H9 (cell line): Measurements from ENCODE around the gene NPAS2. TPM values are rescaled to one million over a fixed set of nuclear protein-coding genes. Genes with fewer than 3 reads are reported as not detected.

Source experiments
- DNase-seq: peaks from one replicate; pipeline ENCODE4 v3.0.0-alpha.2; 2017
- H2AFZ ChIP-seq: one replicate; pipeline ENCODE4 v1.6.1; 2013; ENCODE audit warnings: mild to moderate bottlenecking, low read length, control low read depth, moderate library complexity
- H2AK5ac ChIP-seq: 2 replicates; pipeline ENCODE4 v1.6.1; 2013; ENCODE audit warnings: low read length, control low read depth, mixed read lengths; ENCODE audit not compliant: insufficient read length
- H2BK120ac ChIP-seq: one replicate; pipeline ENCODE4 v1.6.1; 2013; ENCODE audit warnings: low read depth, mild to moderate bottlenecking, low read length, control low read depth, inconsistent platforms; ENCODE audit not compliant: poor library complexity, severe bottlenecking
- H2BK12ac ChIP-seq: 2 replicates; pipeline ENCODE4 v1.6.1; 2013; ENCODE audit warnings: low read length, control low read depth, mixed read lengths, low read depth; ENCODE audit not compliant: insufficient read length
- H2BK15ac ChIP-seq: 2 replicates; pipeline ENCODE4 v1.6.1; 2013; ENCODE audit warnings: low read depth, low read length, control low read depth
- H2BK20ac ChIP-seq: one replicate; pipeline ENCODE4 v1.6.1; 2013; ENCODE audit warnings: low read depth, mild to moderate bottlenecking, low read length, control low read depth, inconsistent platforms; ENCODE audit not compliant: poor library complexity, severe bottlenecking
- H2BK5ac ChIP-seq: 2 replicates; pipeline ENCODE4 v1.6.1; 2013; ENCODE audit warnings: low read length, control low read depth, mixed read lengths; ENCODE audit not compliant: insufficient read length
- H3K14ac ChIP-seq: 2 replicates; pipeline ENCODE4 v1.6.1; 2013; ENCODE audit warnings: low read length, control low read depth; ENCODE audit not compliant: insufficient read depth
- H3K18ac ChIP-seq: 2 replicates; pipeline ENCODE4 v1.6.1; 2013; ENCODE audit warnings: low read depth, mild to moderate bottlenecking, mixed read lengths, low read length, control low read depth; ENCODE audit not compliant: insufficient read length
- H3K23ac ChIP-seq: 2 replicates; pipeline ENCODE4 v1.6.1; 2013; ENCODE audit warnings: low read length, control low read depth, mixed read lengths, low read depth; ENCODE audit not compliant: insufficient read length
- H3K23me2 ChIP-seq: 2 replicates; pipeline ENCODE4 v1.6.1; 2013; ENCODE audit warnings: low read depth, mild to moderate bottlenecking, mixed read lengths, low read length, control low read depth; ENCODE audit not compliant: insufficient read length, poor library complexity, severe bottlenecking
- H3K27ac ChIP-seq: 2 replicates; pipeline ENCODE4 v1.5.1; 2013; ENCODE audit warnings: low read length, control low read depth, mixed read lengths, low read depth; ENCODE audit not compliant: insufficient read length
- H3K27me3 ChIP-seq: 2 replicates; pipeline ENCODE4 v1.6.1; 2013; ENCODE audit warnings: low read length, control low read depth, inconsistent platforms; ENCODE audit not compliant: insufficient read depth
- H3K4ac ChIP-seq: 2 replicates; pipeline ENCODE4 v1.6.1; 2013; ENCODE audit warnings: low read depth, mild to moderate bottlenecking, control low read depth, inconsistent platforms, low read length, moderate library complexity
- H3K4me1 ChIP-seq: 2 replicates; pipeline ENCODE4 v1.6.1; 2013; ENCODE audit warnings: low read length, control low read depth, inconsistent platforms; ENCODE audit not compliant: insufficient read depth
- H3K4me2 ChIP-seq: 2 replicates; pipeline ENCODE4 v1.6.1; 2013; ENCODE audit warnings: low read length, control low read depth, mixed read lengths; ENCODE audit not compliant: insufficient read length, insufficient read depth
- H3K56ac ChIP-seq: 2 replicates; pipeline ENCODE4 v1.6.1; 2013; ENCODE audit warnings: low read depth, mild to moderate bottlenecking, mixed read lengths, low read length, control low read depth; ENCODE audit not compliant: insufficient read length
- H3K79me1 ChIP-seq: 2 replicates; pipeline ENCODE4 v1.6.1; 2013; ENCODE audit warnings: low read depth, mild to moderate bottlenecking, moderate library complexity, low read length, control low read depth, inconsistent platforms; ENCODE audit not compliant: insufficient read depth, poor library complexity, severe bottlenecking
- H3K79me2 ChIP-seq: 2 replicates; pipeline ENCODE4 v1.6.1; 2013; ENCODE audit warnings: low read length, control low read depth, inconsistent platforms; ENCODE audit not compliant: insufficient read depth
- H3K9ac ChIP-seq: 2 replicates; pipeline ENCODE4 v1.6.1; 2013; ENCODE audit warnings: low read length, control low read depth, mixed read lengths; ENCODE audit not compliant: insufficient read length; ENCODE audit errors: extremely low read depth
- H3K9me3 ChIP-seq: one replicate; pipeline ENCODE4 v1.6.1; 2013; ENCODE audit warnings: low read depth, low read length, inconsistent platforms; ENCODE audit not compliant: control insufficient read depth
- H3T11ph ChIP-seq: one replicate; pipeline ENCODE4 v1.6.1; 2013; ENCODE audit warnings: mild to moderate bottlenecking, low read length, control low read depth, inconsistent platforms
- H4K20me1 ChIP-seq: one replicate; pipeline ENCODE4 v1.6.1; 2013; ENCODE audit not compliant: control insufficient read depth, insufficient read length, insufficient read depth
- H4K5ac ChIP-seq: 2 replicates; pipeline ENCODE4 v1.6.1; 2013; ENCODE audit warnings: low read depth, mild to moderate bottlenecking, mixed read lengths, low read length, control low read depth; ENCODE audit not compliant: insufficient read length
- H4K8ac ChIP-seq: replicated peaks from 2 replicates; pipeline ENCODE4 v1.6.1; 2013; ENCODE audit warnings: low read length, control low read depth, mixed read lengths, low read depth; ENCODE audit not compliant: insufficient read length
- H4K91ac ChIP-seq: 2 replicates; pipeline ENCODE4 v1.6.1; 2013; ENCODE audit warnings: low read depth, mild to moderate bottlenecking, moderate library complexity, mixed read lengths, low read length, control low read depth; ENCODE audit not compliant: insufficient read length
- H3K27ac Mint-ChIP-seq, 3 experiments: 2 replicates in 2 of 3; 3 replicates in 1 of 3; pipeline ENCODE4 v1.8.0; 2020 to 2021; ENCODE audit warnings: mixed read lengths in 3 of 3, mild to moderate bottlenecking in 1 of 3, moderate library complexity in 1 of 3
- H3K27me3 Mint-ChIP-seq: 2 replicates; pipeline ENCODE4 v1.8.0; 2021; ENCODE audit warnings: low read depth, mild to moderate bottlenecking, moderate library complexity, mixed read lengths
- H3K36me3 Mint-ChIP-seq, 3 experiments: 2 replicates in 2 of 3; 3 replicates in 1 of 3; pipeline ENCODE4 v1.8.0; 2020 to 2021; ENCODE audit warnings: low read depth in 3 of 3, mixed read lengths in 3 of 3; ENCODE audit not compliant: insufficient read depth in 1 of 3
- H3K4me1 Mint-ChIP-seq, 2 experiments: 2 replicates each; pipeline ENCODE4 v1.8.0; 2020; ENCODE audit warnings: mixed read lengths in 2 of 2
- H3K4me3 Mint-ChIP-seq, 2 experiments: 2 replicates in 1 of 2; 3 replicates in 1 of 2; pipeline ENCODE4 v1.8.0; 2020 to 2021; ENCODE audit warnings: mild to moderate bottlenecking in 2 of 2, mixed read lengths in 2 of 2, moderate library complexity in 1 of 2
- H3K9me3 Mint-ChIP-seq, 2 experiments: 2 replicates in 1 of 2; 3 replicates in 1 of 2; pipeline ENCODE4 v1.8.0; 2020; ENCODE audit warnings: mild to moderate bottlenecking in 2 of 2, mixed read lengths in 2 of 2, moderate library complexity in 1 of 2
- CTCF ChIP-seq: fragments of 200-600 bp; sonication (generic); conservative IDR thresholded peaks from 3 replicates; pipeline ENCODE4 v1.8.0; 2021; ENCODE audit warnings: antibody characterized with exemption, mild to moderate bottlenecking
- WGBS: extraction: QIAGEN DNeasy Blood & Tissue Kit; methylation state at CpG from one replicate; pipeline ENCODE4 v1.1.7; 2013; ENCODE audit warnings: missing lambda C conversion rate, low lambda C conversion rate, mixed read lengths; ENCODE audit not compliant: insufficient read length; ENCODE audit errors: extremely low coverage; 5-methylcytosine and 5-hydroxymethylcytosine counted together
- total RNA-seq: library from RNA; stranded (reverse); gene quantifications from 2 replicates; pipeline ENCODE4 v1.2.1, GENCODE V29; 2021

NPAS2 gene
- total RNA-seq, 1 experiment from 2014 or later = 1.3 TPM

DNA sequence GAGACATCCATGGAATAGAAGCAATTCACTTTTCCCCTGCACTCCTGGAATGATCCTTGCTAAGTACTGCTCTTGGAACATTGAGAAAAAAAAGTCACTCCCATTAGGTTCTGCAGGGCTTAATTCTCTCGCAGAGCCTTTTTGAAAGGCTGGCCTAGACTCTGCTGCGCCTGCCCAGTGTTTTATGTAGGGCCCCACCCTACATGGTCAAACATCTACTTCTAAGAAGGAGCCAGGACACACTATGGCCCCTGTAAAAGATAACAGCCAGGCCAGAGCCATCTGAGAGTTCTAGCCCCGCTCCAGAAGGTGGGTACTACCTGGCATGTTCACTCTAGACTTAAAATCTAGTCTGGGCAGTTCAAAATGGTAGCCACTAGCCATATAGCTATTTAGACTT, 30.6 kb upstream of the NPAS2 start:
- no peak overlapping the region for H3K14ac ChIP-seq
- Mint-ChIP-seq H3K27me3 (peaks cover 6% of the 10 kb centered on the region), H3K4me3 (no peak overlapping the region), H3K36me3 (no peaks in the 10 kb centered on the region; a peak in 1 of 7 replicates), H3K4me1 (peaks cover 2 to 4% of the 10 kb centered on the region in 2 experiments; a peak in 1 of 4 replicates), H3K27ac (no peak overlapping the region), H3K9me3 (no peaks in the 10 kb centered on the region)
- no peak overlapping the region for H3K18ac ChIP-seq
- no peaks in the 10 kb centered on the region for H4K20me1 ChIP-seq
- H3T11ph ChIP-seq = no peak overlapping the region
- H2BK15ac ChIP-seq = no peak overlapping the region
- H3K9ac ChIP-seq = no peak overlapping the region
- WGBS = no CpG with 5 or more reads among the region's 3 CpGs
- no peak overlapping the region for H4K5ac ChIP-seq
- no peak overlapping the region for H3K23ac ChIP-seq
- no peak for DNase-seq
- H3K79me1 ChIP-seq = no peaks in the 10 kb centered on the region
- no peaks in the 10 kb centered on the region for H3K27me3 ChIP-seq
- H2BK120ac ChIP-seq = no peak overlapping the region
- H3K79me2 ChIP-seq = no peaks in the 10 kb centered on the region
- TF ChIP-seq CTCF = no peak
- H4K91ac ChIP-seq = no peak overlapping the region
- H2BK20ac ChIP-seq = no peak overlapping the region
- H2BK5ac ChIP-seq = no peak overlapping the region
- H3K23me2 ChIP-seq = no peaks in the 10 kb centered on the region
- no peak overlapping the region for H3K4ac ChIP-seq
- H3K4me2 ChIP-seq = no peak overlapping the region
- no peak overlapping the region for H3K56ac ChIP-seq
- no peak overlapping the region for H3K27ac ChIP-seq
- no peak overlapping the region for H2BK12ac ChIP-seq
- H4K8ac ChIP-seq = no peak overlapping the region
- no peaks in the 10 kb centered on the region for H3K9me3 ChIP-seq
- no peak overlapping the region for H2AFZ ChIP-seq
- no peak overlapping the region for H2AK5ac ChIP-seq
- H3K4me1 ChIP-seq = no peaks in the 10 kb centered on the region
